Adipose tissue (tissue), 3 donors: ENCODE data around the gene KRT9. TPM values are rescaled to one million over a fixed set of nuclear protein-coding genes. Genes with fewer than 3 reads are reported as not detected.
"Not testable (repeated sequence)": the region's sequence is repeated elsewhere in the genome, so short reads cannot be mapped to it uniquely, and the experiment has no call there.

Experiments used
- H3K27ac ChIP-seq: one replicate; pipeline ENCODE4 v1.5.1; 2013; ENCODE audit warnings: low read depth, low read length
- WGBS, 3 donors: extraction: QIAGEN DNeasy Blood & Tissue Kit; methylation state at CpG; one replicate each; pipeline ENCODE4 v1.1.7; 2013; 5-methylcytosine and 5-hydroxymethylcytosine counted together
- polyA plus RNA-seq, 3 donors: library from polyadenylated mRNA; stranded (reverse); fragments of 200-250 nt; gene quantifications; one replicate each; pipeline ENCODE4 v1.2.3, GENCODE V29; 2013
- donor health status: healthy with polysubstance abuse.
- donor health status: Bipolar disorder and iron deficiency.
- donor health status: healthy.

The KRT9 gene
- polyA plus RNA-seq, 3 donors = not detected

DNA sequence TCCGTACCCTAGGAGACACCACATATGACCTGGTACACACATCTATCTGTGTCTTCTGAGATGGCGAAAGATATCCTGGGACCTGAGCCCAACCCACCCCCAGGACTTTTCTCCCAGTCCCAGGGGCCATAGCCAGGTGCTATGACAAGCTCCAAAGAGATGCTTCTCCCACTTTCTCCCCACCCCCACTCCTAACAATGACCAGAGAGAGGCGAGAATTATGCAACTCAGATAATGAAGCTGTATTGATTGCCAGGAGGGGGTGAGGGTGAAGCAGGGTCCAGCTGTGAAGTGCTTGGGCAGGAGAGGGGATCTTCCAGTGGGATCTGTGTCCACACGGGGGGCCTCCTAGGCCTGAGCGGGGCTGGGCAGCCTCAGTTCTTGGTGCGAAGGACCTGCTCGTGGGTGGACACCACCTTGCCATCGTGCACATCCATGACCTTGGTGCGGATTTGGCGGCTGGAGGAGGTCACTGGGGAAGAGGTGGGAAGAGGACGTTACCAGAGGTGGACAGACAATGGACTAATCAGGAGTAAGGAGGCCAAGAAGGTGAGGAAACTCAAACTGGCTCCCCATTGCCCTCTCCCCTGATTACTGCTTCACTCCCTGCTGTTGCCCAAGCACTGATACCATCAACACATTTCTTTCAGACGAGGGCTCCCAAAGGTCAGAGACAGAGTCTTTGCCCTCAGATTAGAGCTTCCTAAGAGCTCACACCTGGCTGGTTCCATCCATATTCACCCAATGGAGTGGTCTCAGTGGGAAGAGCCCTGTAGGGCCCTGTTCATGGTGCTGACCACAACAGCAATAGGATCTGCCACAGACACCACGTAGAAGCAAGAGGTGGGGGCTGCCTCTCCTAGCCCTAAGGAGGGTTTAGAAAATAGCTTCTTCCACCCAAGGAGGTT, 10.5 kb upstream of the KRT9 start:
- 77 to 88% (median 77%) methylated on average over 13 of the region's 13 CpGs for WGBS, 3 donors
- not testable (repeated sequence) for H3K27ac ChIP-seq

- H3K27ac ChIP-seq = no peak overlapping the region
- WGBS, 3 donors = 84 to 97% (median 93%) methylated on average over 4 of the region's 4 CpGs
Observed at GRCh38 chr17:41581366-41582060, 9.7 kb upstream of the KRT9 start.

- H3K27ac ChIP-seq = no peak overlapping the region
Observed at GRCh38 chr17:41580687-41581365, 9.0 kb upstream of the KRT9 start.

GRCh38 chr17:41580244-41580575, 8.4 kb upstream of the KRT9 start:
- WGBS, 3 donors = 67 to 81% (median 80%) methylated on average over 2 of the region's 2 CpGs
- no peak overlapping the region for H3K27ac ChIP-seq

More at GRCh38 chr17:41580687-41581365, 9.0 kb upstream of the KRT9 start:
- 28 to 59% (median 35%) methylated on average over 1 of the region's 1 CpG for WGBS, 3 donors

GRCh38 chr17:41579484-41580243, 7.8 kb upstream of the KRT9 start:
- WGBS, 3 donors = 39 to 46% (median 45%) methylated on average over 18 of the region's 18 CpGs
- H3K27ac ChIP-seq = no peak overlapping the region

GRCh38 chr17:41578971-41579370, 7.1 kb upstream of the KRT9 start:
- WGBS, 3 donors = 69 to 73% (median 70%) methylated on average over 5 of the region's 5 CpGs
- H3K27ac ChIP-seq = no peak overlapping the region

GRCh38 chr17:41578538-41578937, 6.7 kb upstream of the KRT9 start:
- H3K27ac ChIP-seq = no peak overlapping the region
- WGBS, 3 donors = 87 to 96% (median 90%) methylated on average over 1 of the region's 1 CpG

DNA sequence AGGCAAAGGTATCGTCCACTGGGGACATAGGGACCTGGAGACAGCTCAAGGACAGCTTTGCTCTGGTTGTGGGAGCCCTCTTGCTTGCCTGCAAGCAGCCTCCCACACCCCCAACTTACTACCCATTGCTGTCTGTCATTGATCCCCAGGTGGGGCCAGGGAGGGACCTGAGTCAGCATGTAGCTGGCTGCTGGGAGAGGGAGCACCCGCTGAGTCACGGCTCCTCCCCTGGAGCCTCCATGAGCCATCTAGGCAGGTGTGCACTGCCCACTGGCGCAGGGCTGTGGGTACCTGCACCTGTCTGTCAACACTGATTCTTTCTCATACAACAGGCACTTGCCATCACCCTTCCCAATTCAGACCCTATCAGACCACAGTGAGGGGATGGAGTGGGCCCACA, 4.9 kb upstream of the KRT9 start:
- H3K27ac ChIP-seq = not testable (repeated sequence)
- WGBS, 3 donors = 68 to 92% (median 89%) methylated on average over 3 to 4 of the region's 4 CpGs

DNA sequence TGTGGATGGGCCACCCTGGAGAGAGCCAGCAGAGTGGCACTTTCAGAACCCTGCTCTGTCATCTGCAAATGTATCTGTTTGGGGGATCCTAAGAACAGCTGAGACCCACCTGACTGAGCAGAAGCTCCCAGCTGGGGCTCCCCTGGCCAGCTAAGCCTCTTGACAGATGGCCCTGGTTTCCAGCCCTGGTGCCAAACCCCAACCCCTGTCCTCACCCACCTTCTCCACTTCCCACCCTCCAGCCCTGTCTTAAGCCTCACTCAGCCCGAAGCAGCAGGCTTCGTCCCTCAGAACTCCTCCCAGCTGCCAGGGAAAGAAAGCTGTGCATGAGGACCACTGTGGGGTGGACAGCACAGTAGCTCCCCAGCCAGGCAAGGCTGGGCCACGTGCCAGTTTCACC, 3.5 kb upstream of the KRT9 start:
- 52 to 66% (median 56%) methylated on average over 3 of the region's 3 CpGs for WGBS, 3 donors
- H3K27ac ChIP-seq = no peak overlapping the region

DNA sequence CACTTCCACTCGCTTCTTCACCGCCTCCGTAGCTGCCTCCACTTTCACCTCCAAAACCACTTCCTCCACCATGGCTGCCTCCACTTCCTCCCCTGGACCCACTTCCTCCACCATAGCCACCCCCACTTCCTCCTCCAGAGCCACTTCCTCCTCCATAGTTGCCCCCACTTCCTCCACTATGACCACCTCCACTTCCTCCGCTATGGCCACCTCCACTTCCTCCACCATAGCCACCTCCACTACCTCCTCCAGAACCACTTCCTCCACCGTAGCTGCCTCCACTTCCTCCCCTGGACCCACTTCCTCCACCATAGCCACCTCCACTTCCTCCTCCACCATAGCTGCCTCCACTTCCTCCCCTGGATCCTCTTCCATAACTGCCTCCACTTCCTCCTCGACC, 4.5 kb downstream of the KRT9 start:
- H3K27ac ChIP-seq = no peak overlapping the region
- 54 to 84% (median 62%) methylated on average over 6 of the region's 6 CpGs for whole genome bisulfite sequencing, 3 donors

DNA sequence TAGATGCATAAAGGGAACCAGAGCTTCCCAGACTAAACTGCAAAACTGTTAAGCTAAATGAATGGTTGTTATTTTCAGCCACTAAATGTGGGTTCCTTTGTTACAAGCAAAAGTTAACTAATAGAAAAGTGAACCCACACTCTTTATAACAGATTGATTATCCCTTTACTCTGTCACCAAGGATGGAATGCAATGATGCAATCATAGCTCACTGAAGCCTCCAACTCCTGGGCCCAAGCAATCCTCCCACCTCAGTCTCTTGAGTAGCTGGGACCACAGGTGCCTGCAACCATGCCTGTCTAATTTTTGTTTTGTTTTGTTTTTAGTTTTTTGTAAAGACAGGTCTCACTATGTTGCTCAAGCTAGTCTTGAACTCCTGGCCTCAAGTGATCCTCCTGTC, 6.5 kb downstream of the KRT9 start:
- no peak overlapping the region for H3K27ac ChIP-seq

DNA sequence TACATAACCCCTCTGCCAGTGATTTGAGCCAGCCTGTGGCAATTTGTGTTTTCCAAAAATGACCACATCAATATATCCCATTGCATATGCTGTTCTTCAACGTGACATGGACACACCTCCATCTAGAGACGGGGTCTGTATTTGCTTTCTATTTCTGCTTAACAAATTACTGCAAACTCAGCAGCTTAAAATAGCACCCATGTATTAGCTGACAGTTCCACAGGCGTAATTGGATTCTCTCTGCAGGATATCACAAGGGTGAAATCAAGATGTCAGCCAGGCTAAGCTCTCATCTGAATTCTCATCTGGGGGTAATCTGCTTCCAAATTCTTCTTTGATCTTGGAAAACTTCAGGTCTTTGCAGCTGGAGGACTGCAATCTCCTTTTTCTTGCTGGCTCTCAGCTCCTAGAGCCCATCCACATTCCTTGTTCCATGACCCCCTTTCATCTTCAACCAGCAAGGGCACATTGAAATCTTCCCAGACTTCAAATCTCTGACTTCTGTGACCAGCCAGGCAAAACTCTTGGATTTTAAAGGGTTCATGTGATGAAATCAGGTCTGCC, 8.2 kb downstream of the KRT9 start:
- no peak overlapping the region for H3K27ac ChIP-seq
- 30 to 43% (median 39%) methylated on average over 3 of the region's 3 CpGs for WGBS, 3 donors

GRCh38 chr17:41561554-41561953, 10.3 kb downstream of the KRT9 start:
- H3K27ac ChIP-seq = no peak overlapping the region
- 71 to 85% (median 83%) methylated on average over 6 of the region's 6 CpGs for WGBS, 3 donors

DNA sequence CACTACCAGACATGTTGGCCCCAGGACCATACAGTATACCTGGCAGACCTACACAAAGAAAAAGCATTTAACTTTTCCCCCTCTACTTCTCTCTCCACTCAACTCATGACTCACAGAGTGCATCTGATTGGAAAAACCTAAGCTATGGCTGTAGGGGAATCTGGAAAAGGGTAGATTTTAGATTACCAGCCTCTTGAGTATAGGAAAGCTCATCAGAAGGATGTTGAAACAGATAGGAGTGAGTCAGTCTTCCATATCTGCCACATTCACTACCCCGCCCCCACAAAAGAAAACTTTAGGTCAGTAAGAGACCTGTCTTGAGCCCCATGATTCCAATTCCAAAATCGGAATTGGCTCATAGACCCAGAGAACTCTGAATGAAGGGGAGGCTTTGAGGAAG, 12.3 kb downstream of the KRT9 start:
- WGBS, 3 donors = 72 to 94% (median 91%) methylated on average over 2 of the region's 2 CpGs
- H3K27ac ChIP-seq = no peak overlapping the region

- WGBS, 3 donors = 51 to 83% (median 81%) methylated on average over 9 of the region's 9 CpGs
Observed at GRCh38 chr17:41556931-41557330, 14.9 kb downstream of the KRT9 start.

GRCh38 chr17:41556306-41556705, 15.6 kb downstream of the KRT9 start:
- H3K27ac ChIP-seq = no peak overlapping the region
- 58 to 76% (median 73%) methylated on average over 5 of the region's 5 CpGs for whole genome bisulfite sequencing, 3 donors

More at GRCh38 chr17:41556931-41557330, 14.9 kb downstream of the KRT9 start:
- no peak overlapping the region for H3K27ac ChIP-seq

DNA sequence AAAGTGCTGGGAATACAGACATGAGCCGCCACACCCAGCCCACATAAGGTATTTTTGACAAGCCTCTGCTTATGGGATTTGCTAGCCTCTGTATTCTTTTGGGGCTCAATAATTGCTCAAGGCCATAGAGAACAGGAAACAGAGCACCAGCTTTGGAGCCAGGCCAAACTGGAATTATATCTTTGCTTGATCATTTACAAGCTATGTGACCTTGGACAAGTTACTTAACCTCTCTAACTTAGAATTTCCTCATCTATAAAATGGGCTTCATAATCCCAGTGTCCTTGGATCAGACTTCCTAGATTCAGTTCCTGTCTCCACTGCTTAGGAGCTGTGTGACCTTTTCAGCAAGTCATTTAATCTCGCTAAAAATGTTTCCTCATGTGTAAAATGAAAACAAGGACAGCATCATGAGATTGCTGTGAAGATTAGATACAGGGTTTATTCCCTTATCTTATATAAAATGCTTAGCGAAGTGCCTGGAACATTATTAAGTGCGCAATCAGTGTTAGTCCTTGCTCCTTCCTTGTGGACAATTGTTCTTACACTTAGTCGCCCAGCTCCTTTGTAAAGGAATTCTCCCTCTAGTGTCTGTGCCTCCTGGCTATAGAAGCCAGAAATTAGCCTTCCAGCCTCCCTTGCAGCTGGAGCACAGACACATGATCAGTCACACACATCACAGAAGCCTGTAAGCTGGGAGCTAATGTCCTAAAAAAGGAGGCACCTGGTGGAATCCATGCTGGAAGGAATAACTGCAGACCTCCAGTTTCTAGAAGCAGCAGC, 16.6 kb downstream of the KRT9 start:
- no peak overlapping the region for H3K27ac ChIP-seq
- 67 to 77% (median 71%) methylated on average over 5 of the region's 5 CpGs for WGBS, 3 donors
